ENCODE measurements around the gene ENOPH1.
"Not testable (repeated sequence)": the region's sequence is repeated elsewhere in the genome, so short reads cannot be mapped to it uniquely, and the experiment has no call there.

ENOPH1 gene

DNA sequence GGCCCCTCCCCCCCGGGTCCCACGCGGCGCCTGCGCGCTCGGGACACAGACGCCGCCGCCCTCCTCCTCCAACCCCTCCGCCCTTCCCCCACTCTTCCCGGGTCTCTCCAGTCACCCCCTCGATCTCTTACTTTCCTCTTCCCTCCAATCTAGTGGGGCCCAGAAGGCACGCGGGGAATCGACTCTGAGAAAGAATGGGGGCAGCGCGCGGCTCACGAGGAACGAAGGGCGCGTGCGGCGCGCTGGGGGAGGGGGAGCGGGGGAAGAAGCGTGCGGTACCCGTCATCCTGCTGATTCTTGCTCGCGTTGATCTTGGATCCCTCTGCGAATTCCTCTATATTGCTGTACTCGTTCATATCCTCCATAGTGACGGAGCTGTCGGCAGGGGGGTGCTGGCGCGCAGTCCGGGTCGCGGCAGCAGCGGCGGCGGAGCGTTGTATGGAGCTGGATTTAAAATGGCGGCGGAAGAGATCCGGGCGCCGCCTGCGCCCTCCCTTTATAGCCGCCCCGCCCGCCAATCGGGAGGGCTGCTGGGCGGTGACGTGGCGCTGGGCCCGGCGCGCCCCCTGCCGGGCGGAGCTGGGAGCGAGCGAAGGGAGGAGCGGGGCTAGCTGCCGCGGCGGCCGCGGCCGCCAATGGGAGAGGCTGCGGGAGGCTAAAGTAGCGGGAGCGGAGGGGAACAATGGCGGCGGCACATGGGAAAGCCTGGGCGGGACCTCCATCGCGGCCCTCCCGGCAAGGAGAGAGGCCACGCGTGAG lies 1.2 kb upstream of the ENOPH1 start:
- peak; percentile 96 for DNase-seq

GRCh38 chr4:82429728-82430192 lies 630 bp upstream of the ENOPH1 start:
- no peak for DNase-seq

- DNase-seq: no peak
These were observed 765 bp downstream of the ENOPH1 start for GRCh38 chr4:82430964-82431745.

- DNase-seq: no peak
These were observed 1.4 kb downstream of the ENOPH1 start for GRCh38 chr4:82431831-82432230.

DNA sequence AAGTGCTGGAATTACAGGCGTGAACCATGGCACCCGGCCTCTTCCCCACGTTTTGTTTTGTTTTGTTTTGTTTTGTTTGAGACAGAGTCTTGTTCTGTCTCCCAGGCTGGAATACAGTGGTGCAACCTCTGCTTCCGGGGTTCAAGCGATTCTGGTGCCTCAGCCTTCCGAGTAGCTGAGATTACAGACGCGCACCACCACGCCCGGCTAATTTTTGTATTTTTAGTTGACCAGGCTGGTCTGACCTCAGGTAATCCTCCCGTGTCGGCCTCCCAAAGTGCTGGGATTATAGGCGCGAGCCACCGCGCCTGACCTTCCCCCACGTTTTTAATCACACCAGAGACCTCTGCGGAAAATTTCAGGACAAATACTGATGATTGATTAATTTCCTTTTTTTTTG lies 2.2 kb downstream of the ENOPH1 start:
- no peak for DNase-seq

- no peak for DNase-seq
These were observed 3.4 kb downstream of the ENOPH1 start for GRCh38 chr4:82433791-82434190.

DNA sequence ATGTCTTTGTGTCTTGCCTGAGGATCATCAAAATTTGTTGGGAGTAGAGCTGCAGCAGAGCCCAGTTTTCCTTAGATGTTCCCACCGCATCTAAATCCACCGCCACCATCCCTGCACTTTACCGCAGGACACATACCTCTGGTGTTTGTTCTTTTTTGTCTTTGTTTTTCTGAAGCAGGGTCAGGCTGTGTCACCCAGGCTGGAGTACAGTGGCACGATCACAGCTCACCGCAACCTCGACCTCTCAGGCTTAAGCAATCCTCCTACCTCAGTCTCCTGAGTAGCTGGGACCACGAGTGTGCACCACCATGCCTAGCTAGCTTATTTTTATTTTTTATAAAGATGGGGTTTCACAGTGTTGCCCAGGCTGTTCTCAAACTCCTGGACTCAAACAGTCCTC lies 4.6 kb downstream of the ENOPH1 start:
- no peak for DNase-seq

DNA sequence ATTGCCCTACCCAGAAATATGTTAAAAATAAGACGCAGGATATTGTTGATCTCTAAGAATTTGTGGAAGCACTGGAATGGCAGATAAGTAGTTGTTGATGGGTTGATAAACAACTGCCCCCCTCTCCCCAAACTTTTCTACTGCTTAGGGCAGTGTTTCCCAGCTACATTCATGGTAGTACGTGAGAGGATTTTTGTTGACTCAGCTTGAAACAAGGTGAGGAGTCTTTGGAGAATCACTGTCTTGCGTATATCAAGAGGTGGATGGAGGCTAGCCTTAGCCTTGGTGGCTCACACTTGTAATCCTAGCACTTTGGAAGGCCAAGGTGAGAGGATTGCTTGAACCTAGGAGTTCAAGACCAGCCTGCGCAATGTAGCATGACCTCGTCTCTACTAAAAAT lies 5.7 kb downstream of the ENOPH1 start:
- DNase-seq: no peak

DNA sequence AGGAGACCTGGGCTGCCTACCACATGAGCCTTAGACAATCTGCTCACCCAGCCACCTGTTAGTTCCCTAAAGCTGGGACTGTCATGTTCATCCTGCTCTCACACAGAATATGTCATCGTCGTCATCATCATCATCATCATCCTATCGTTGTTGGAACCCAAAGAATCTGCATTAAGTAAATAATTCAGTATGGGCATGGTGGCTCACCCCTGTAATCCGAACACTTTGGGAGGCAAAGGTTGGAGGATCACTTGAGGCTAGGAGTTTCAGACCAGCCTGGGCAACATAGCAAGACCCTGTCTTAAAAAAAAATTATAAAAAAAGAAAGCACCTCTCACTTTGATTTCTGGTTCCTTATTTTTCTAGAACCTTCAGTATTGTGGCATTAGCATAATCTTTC lies 6.4 kb downstream of the ENOPH1 start:
- no peak for DNase-seq

DNA sequence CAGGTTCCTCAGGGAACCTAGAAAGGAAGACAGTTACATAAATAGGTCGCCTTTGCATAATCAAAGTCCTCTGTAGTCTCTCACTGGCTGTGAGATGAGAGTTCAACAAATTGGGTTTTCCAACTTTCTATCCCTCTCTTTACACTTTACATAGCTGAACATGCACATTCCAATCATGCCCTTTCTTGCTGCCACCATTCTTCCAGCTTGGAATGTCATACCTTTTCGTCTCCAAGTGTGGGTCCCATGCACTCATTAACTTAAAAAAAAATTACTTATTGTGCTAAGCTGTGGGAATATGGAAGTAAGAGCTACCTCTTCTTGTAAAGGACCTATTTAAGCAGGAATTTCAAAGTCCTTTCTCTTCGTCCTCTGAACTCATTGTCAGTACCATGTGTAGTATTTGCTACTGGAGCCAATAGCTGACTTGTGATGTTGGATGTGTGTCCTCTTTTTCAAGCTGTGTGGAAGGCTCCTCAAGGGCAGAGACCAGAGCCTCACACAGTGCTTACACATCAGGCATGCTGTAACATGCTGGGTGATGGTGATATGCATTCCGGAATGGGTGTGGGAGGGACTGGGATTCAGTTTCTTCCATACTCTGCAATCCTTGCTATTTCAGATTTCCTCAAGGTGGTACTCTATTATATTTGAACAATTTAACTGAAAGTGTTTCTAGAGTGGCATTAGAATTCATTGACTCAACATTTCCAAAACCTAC lies 7.1 kb downstream of the ENOPH1 start:
- DNase-seq: no peak

DNA sequence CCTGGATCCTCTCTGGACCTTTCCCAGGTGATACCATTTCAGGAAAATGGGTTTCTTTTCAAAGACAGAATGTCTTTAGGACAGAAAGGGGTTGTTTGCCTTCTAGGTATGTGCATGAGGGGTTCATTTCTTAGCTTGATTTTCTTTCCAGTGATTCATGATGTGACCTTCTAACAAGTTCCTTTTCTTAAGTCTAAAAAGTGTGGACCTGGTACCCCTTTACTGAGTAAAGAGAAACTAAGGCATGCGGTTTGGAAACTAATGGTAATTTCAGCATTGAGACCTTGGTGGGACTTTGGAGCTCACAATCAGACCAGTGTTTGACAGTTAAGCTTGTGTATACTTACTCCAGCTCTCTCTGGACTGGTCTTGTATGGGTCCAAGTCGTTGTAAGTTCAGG lies 8.7 kb downstream of the ENOPH1 start:
- DNase-seq: no peak

GRCh38 chr4:82447886-82448285 lies 17.5 kb downstream of the ENOPH1 start:
- no peak for DNase-seq

GRCh38 chr4:82450966-82451755 lies 20.8 kb downstream of the ENOPH1 start:
- DNase-seq: no peak

DNA sequence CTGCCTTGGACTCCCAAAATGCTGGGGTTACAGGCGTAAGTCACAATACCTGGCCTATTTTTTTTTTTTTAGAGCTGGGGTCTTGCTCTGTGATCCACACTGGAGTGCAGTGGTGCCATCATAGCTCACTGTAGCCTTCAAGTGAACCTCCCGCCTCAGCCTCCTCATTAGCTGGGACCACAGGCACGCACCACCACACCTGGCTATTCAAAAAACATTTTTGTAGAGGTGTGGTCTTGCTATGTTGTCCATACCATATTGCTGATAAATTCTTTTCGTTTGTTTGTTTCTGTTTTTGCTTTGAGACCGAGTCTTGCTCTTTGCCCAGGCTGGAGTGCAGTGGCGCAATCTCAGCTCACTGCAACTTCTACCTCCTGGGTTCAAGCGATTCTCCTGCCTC lies 21.6 kb downstream of the ENOPH1 start:
- DNase-seq: no peak

GRCh38 chr4:82457266-82457665 lies 26.9 kb downstream of the ENOPH1 start:
- no peak for DNase-seq

GRCh38 chr4:82458729-82459128 lies 28.3 kb downstream of the ENOPH1 start:
- DNase-seq: no peak

- DNase-seq: no peak
These were observed 31.3 kb downstream of the ENOPH1 start for GRCh38 chr4:82461710-82462109.

DNA sequence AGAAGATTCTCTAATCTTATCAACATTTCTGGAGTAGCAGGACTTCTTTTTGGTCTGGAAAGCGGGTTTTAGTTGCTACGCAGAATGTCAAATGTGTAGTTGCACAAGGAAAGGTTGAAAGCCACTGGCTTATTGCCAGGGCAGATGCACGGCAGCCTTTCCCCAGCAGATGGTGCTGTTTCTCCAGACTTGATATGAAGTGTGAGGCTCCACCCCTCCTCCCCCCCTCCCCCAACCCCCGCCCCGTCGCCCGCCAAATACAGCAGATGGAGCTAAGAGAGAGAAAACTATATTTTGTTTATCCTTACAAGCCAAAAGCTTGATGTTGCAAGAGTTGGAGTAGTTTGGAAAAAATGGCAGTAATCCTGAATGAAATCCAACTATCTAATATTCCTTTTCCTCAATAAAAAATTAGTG lies 32.0 kb downstream of the ENOPH1 start:
- DNase-seq: peak; percentile 21

- DNase-seq: no peak
These were observed 32.8 kb downstream of the ENOPH1 start for GRCh38 chr4:82463221-82463620.

DNA sequence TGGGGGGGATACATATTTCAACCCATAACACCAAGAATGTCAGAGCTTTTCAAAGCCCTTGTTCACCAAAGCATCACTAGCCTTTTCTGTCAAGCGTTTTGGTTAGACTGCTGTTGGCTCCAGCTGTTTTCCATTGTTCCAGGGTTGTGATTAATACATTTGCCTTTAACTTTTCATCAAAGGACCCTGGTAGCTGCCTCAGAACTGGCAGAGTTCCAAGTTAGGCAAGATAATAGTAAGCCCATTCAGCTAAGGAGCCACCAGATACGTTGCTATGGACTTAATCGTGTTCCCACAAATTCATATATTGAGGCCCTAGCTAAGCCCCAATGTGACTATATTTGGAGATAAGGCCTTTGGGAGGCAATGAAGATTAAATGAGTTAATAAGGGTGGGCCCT lies 37.1 kb downstream of the ENOPH1 start:
- no peak for DNase-seq

- DNase-seq: no peak
These were observed 39.5 kb downstream of the ENOPH1 start for GRCh38 chr4:82469791-82470345.

DNA sequence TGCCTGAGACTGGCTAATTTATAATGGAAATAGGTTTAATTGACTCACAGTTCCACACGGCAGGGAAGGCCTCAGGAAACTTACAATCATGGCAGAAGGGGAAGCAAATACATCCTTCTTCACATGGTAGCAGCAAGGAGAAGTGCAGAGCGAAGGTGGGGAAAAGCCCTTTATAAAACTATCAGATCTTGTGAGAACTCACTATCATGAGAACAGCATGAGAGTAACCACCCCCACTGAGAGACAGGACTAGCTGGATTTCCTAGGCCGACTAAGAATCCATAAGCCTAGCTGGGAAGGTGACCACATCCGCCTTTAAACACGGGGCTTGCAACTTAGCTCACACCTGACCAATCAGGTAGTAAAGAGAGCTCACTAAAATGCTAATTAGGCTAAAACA lies 42.7 kb downstream of the ENOPH1 start:
- not testable (repeated sequence) for DNase-seq

Measured in KG1 (cell line).